ENCODE data around the gene TGFB1I1. TPM values are rescaled to one million over a fixed set of nuclear protein-coding genes. Genes with fewer than 3 reads are reported as not detected.

TGFB1I1 gene
- total and polyA plus RNA-seq, 2 donors (not counting 3 experiments of a cell fraction or from before 2014, with no cell fraction given), result 73.7 to 115 TPM

- CTCF ChIA-PET, result interaction anchor here (1.0 to 2.6 kb wide), 6 partner anchors 10 to 381 kb away, joined by 3 to 10 read pairs (median 4); no protein-coding TSS in a partner anchor
- TF ChIP-seq, protein P1, sequence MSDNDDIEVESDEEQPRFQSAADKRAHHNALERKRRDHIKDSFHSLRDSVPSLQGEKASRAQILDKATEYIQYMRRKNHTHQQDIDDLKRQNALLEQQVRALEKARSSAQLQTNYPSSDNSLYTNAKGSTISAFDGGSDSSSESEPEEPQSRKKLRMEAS (IDR thresholded peaks at IDR 0.05; ENCODE audit: insufficient read depth, insufficient read length), result no peak
- TF ChIP-seq FOS (IDR thresholded peaks at IDR 0.05; ENCODE audit: borderline replicate concordance, insufficient read depth, low read length) (no peak), MYC (IDR thresholded peaks at IDR 0.05; ENCODE audit: low read depth, low read length) (no peak), POLR2AphosphoS5 (IDR thresholded peaks at IDR 0.05; ENCODE audit: insufficient read depth, low read depth, low read length) (peak; percentile 21), JUN (IDR thresholded peaks at IDR 0.05; ENCODE audit: borderline replicate concordance, insufficient read depth, insufficient read length, low read depth) (no peak)
- Histone ChIP-seq H4K20me1 (replicated peaks; ENCODE audit: control insufficient read depth, extremely low read depth, insufficient read depth, low read length) (no peaks in the 10 kb centered on the region), H3K9me3 (replicated peaks; ENCODE audit: control insufficient read depth, insufficient read depth, low read length) (no peaks in the 10 kb centered on the region), H3K79me2 (ENCODE audit: control insufficient read depth, insufficient read depth, low read length) (no peaks in the 10 kb centered on the region), H3K36me3 (ENCODE audit: control insufficient read depth in 2 of 2, extremely low read depth in 1 of 2, insufficient read depth in 2 of 2, low read length in 2 of 2) (peaks cover 3% of the 10 kb centered on the region in 2 experiments), H2AFZ (ENCODE audit: low read depth, low read length) (peak overlapping the region; percentile 66), H3K27ac (ENCODE audit: insufficient read depth, low read depth, low read length) (no peak overlapping the region), H3K4me1 (ENCODE audit: control insufficient read depth, extremely low read depth, insufficient read depth, low read length) (peaks cover 11% of the 10 kb centered on the region), H3K4me2 (ENCODE audit: insufficient read depth, low read length) (peak overlapping the region; percentile 20), H3K27me3 (ENCODE audit: control insufficient read depth in 2 of 2, insufficient read depth in 2 of 2, low read length in 2 of 2) (peaks cover 3 to 24% of the 10 kb centered on the region in 2 experiments), H3K9me1 (replicated peaks; ENCODE audit: control insufficient read depth, extremely low read depth, insufficient read depth, low read length) (no peaks in the 10 kb centered on the region), H3K9ac (replicated peaks; ENCODE audit: extremely low read depth, insufficient read depth, low read length) (no peak overlapping the region), H3K4me3 (replicated peaks in 1 of 3; ENCODE audit: insufficient read depth in 1 of 3, low read depth in 1 of 3, low read length in 3 of 3) (peak overlapping the region in 1 of 3 experiments; percentile 35)
- intact Hi-C loops (cut with micrococcal nuclease), result no loop called here
- peak; percentile 21 for DNase-seq (ENCODE audit: low read depth, low spot score)
- dilution Hi-C loops (cut with MboI; ENCODE audit: extremely low pct_ligation_motif_present, low sequenced_read_pairs), result no loop called here
- no peak for FAIRE-seq
- POLR2A ChIA-PET, result no interaction called here
- no TSS peak for BruUV-seq (replicated peaks)
These were observed 15.9 kb downstream of the TGFB1I1 start for GRCh38 chr16:31487720-31488467.
